ENCODE results near the gene SEMA3A. TPM values are rescaled to one million over a fixed set of nuclear protein-coding genes. Genes with fewer than 3 reads are reported as not detected.

Gene SEMA3A
- total and polyA plus RNA-seq, 2 experiments from 2014 or later: 24.5 to 48.4 TPM

DNA sequence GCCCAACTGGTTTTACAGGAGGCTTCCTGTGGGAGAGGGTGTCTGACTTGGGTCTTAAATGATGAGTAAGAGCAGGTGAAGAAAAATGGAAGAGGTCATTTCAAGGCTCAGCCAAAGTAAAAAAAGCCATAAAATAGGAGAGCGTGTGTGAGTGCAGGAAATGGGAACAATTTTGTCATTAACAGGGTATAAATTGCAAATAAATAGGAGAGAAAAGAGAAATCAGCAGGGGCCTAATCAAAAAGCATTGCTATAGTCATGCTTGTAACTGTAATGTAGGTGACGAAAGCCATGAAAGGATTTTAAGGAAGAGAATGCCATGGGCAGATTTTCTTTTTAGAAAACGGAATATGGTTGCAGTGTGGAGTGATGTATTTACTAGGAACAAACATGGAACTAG, 15.7 kb upstream of the SEMA3A start:
- H3K4me2 ChIP-seq (ENCODE audit: unreplicated experiment): no peak overlapping the region
- H3F3A ChIP-seq (ENCODE audit: insufficient read depth): no peaks in the 10 kb centered on the region
- no peaks in the 10 kb centered on the region for H4K20me1 ChIP-seq (ENCODE audit: insufficient read depth)
- no peak overlapping the region for H3K27ac ChIP-seq
- no peaks in the 10 kb centered on the region for H3K79me2 ChIP-seq (ENCODE audit: insufficient read depth)
- DNase-seq: no peak
- WGBS, 2 experiments (ENCODE audit: low coverage in 1 of 2, low lambda C conversion rate in 2 of 2, missing lambda C conversion rate in 2 of 2): 96 to 100% methylated on average over 3 of the region's 3 CpGs
- H3K4me1 ChIP-seq (ENCODE audit: insufficient read depth): no peaks in the 10 kb centered on the region
- H3K27me3 ChIP-seq (replicated peaks; ENCODE audit: insufficient read depth): no peaks in the 10 kb centered on the region
- H2AFZ ChIP-seq: no peak overlapping the region
- H3K9me2 ChIP-seq (ENCODE audit: insufficient read depth): 0 out of 2 replicates have a peak, but pooled peaks cover 3% of the 10 kb centered on the region
- in situ Hi-C loops (cut with MboI): no loop called here
- no peak for TF ChIP-seq EZH2phosphoT487 (IDR thresholded peaks at IDR 0.05; ENCODE audit: insufficient read depth, low read depth)
- no peak for TF ChIP-seq EZH2 (IDR thresholded peaks at IDR 0.05; ENCODE audit: insufficient read depth, poor library complexity, severe bottlenecking)
- H3K9me3 ChIP-seq (ENCODE audit: low read depth): no peaks in the 10 kb centered on the region
- no peak overlapping the region for H3K9ac ChIP-seq
- no peaks in the 10 kb centered on the region for H3K36me3 ChIP-seq (ENCODE audit: low read depth)
- no peak overlapping the region for H3K4me3 ChIP-seq

DNA sequence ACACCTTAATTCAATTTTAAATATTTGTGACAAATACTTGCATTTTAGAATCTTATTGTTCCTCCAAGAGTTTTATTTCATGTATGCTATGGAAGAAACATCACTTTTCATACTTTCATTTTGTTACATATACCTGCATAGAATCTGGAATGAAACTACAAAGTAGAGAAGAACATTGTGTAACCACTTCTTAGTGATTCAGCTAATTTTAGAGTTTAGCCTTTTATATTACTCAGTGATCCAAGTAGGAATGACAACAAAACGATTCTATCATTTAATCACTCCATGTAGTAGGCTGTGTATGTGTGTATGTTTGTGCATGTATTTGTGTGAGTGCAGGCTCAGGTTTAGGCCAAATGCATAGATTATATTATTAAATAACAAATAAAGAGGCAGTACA, 14.4 kb upstream of the SEMA3A start:
- no peak overlapping the region for H3K4me3 ChIP-seq

DNA sequence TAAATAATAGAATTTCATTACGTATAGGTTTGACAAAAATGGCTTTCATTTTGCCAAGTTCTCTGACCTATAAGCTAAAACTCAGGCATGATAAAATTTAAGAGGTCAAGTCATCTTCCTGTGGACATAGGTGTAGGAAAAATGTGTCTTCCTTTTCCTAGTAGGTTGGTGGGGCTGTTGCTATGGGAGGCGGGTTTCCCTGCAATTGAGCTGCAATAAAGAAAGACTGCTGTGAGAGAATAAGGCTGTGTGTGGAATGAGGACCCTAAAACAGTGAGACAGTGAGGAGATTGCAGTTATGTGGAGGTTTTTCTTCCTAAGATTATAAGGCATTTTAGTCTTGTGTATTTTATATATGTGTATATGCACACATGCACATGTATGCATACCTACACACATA, 13.0 kb upstream of the SEMA3A start:
- H3K4me3 ChIP-seq: no peak overlapping the region
- H3K9me3 ChIP-seq (ENCODE audit: low read depth): no peaks in the 10 kb centered on the region
- H3F3A ChIP-seq (ENCODE audit: insufficient read depth): peaks cover 10% of the 10 kb centered on the region; the same call in 1 of the 2 replicates
- no peaks in the 10 kb centered on the region for H3K27me3 ChIP-seq (replicated peaks; ENCODE audit: insufficient read depth)
- H4K20me1 ChIP-seq (ENCODE audit: insufficient read depth): no peaks in the 10 kb centered on the region
- H3K4me1 ChIP-seq (ENCODE audit: insufficient read depth): peaks cover 15% of the 10 kb centered on the region
- H3K36me3 ChIP-seq (ENCODE audit: low read depth): no peaks in the 10 kb centered on the region
- in situ Hi-C loops (cut with MboI): no loop called here
- H3K9ac ChIP-seq: no peak overlapping the region
- DNase-seq: no peak
- no peaks in the 10 kb centered on the region for H3K79me2 ChIP-seq (ENCODE audit: insufficient read depth)
- H3K27ac ChIP-seq: no peak overlapping the region
- no peak overlapping the region for H2AFZ ChIP-seq
- 94 to 98% methylated on average over 2 of the region's 2 CpGs for WGBS, 2 experiments (ENCODE audit: low coverage in 1 of 2, low lambda C conversion rate in 2 of 2, missing lambda C conversion rate in 2 of 2)
- H3K4me2 ChIP-seq (ENCODE audit: unreplicated experiment): no peak overlapping the region
- 0 out of 2 replicates have a peak, but pooled peaks cover 3% of the 10 kb centered on the region for H3K9me2 ChIP-seq (ENCODE audit: insufficient read depth)
- TF ChIP-seq EZH2 (IDR thresholded peaks at IDR 0.05; ENCODE audit: insufficient read depth, poor library complexity, severe bottlenecking) (no peak), EZH2phosphoT487 (IDR thresholded peaks at IDR 0.05; ENCODE audit: insufficient read depth, low read depth) (no peak)

More for the DNA sequence above, 14.4 kb upstream of the SEMA3A start:
- Histone ChIP-seq H4K20me1 (ENCODE audit: insufficient read depth) (no peaks in the 10 kb centered on the region), H3K9me2 (ENCODE audit: insufficient read depth) (0 out of 2 replicates have a peak, but pooled peaks cover 3% of the 10 kb centered on the region), H3K36me3 (ENCODE audit: low read depth) (no peaks in the 10 kb centered on the region), H2AFZ (no peak overlapping the region), H3K79me2 (ENCODE audit: insufficient read depth) (no peaks in the 10 kb centered on the region), H3K9ac (no peak overlapping the region), H3K4me2 (ENCODE audit: unreplicated experiment) (no peak overlapping the region), H3K9me3 (ENCODE audit: low read depth) (no peaks in the 10 kb centered on the region), H3K27ac (no peak overlapping the region), H3K27me3 (replicated peaks; ENCODE audit: insufficient read depth) (no peaks in the 10 kb centered on the region), H3F3A (ENCODE audit: insufficient read depth) (peaks cover 10% of the 10 kb centered on the region; the same call in 1 of the 2 replicates), H3K4me1 (ENCODE audit: insufficient read depth) (peaks cover 9% of the 10 kb centered on the region)
- TF ChIP-seq EZH2 (IDR thresholded peaks at IDR 0.05; ENCODE audit: insufficient read depth, poor library complexity, severe bottlenecking): no peak
- TF ChIP-seq EZH2phosphoT487 (IDR thresholded peaks at IDR 0.05; ENCODE audit: insufficient read depth, low read depth): no peak
- WGBS, 2 experiments (ENCODE audit: low coverage in 1 of 2, low lambda C conversion rate in 2 of 2, missing lambda C conversion rate in 2 of 2): 35 to 50% methylated on average over 1 of the region's 1 CpG
- in situ Hi-C loops (cut with MboI): no loop called here
- no peak for DNase-seq

DNA sequence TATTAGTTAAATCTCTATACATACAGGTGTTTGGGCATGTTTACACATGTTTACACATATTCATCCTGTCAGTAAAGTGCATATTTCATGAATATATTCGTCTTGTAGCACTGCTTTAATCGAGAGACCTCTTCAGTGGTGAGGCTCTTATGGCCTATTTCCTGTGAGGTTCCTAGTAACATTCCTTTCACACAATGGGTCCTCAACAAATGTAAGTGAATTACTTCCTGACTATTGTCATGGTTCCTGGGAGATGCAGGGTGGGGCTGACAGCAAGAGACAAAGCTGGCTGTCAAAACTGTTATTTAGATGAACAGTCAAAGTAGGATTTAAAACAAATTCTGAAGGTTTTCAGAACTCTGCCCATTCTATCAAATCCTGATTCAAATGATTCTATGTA, 12.4 kb upstream of the SEMA3A start:
- TF ChIP-seq EZH2 (IDR thresholded peaks at IDR 0.05; ENCODE audit: insufficient read depth, poor library complexity, severe bottlenecking) (no peak), EZH2phosphoT487 (IDR thresholded peaks at IDR 0.05; ENCODE audit: insufficient read depth, low read depth) (no peak)
- 70 to 76% methylated on average over 2 of the region's 2 CpGs for WGBS, 2 experiments (ENCODE audit: low coverage in 1 of 2, low lambda C conversion rate in 2 of 2, missing lambda C conversion rate in 2 of 2)
- Histone ChIP-seq H3K27me3 (replicated peaks; ENCODE audit: insufficient read depth) (no peaks in the 10 kb centered on the region), H3K36me3 (ENCODE audit: low read depth) (no peaks in the 10 kb centered on the region), H3K9me3 (ENCODE audit: low read depth) (no peaks in the 10 kb centered on the region), H2AFZ (no peak overlapping the region), H3K4me1 (ENCODE audit: insufficient read depth) (peaks cover 17% of the 10 kb centered on the region), H3K4me3 (no peak overlapping the region), H3K9me2 (ENCODE audit: insufficient read depth) (0 out of 2 replicates have a peak, but pooled peaks cover 3% of the 10 kb centered on the region), H3K9ac (no peak overlapping the region), H3K27ac (no peak overlapping the region), H3K79me2 (ENCODE audit: insufficient read depth) (no peaks in the 10 kb centered on the region), H3K4me2 (ENCODE audit: unreplicated experiment) (no peak overlapping the region), H3F3A (ENCODE audit: insufficient read depth) (peaks cover 10% of the 10 kb centered on the region; the same call in 1 of the 2 replicates), H4K20me1 (ENCODE audit: insufficient read depth) (no peaks in the 10 kb centered on the region)
- no peak for DNase-seq
- in situ Hi-C loops (cut with MboI): no loop called here

All from GM23248 (cell line).